ENCODE results near the gene KRTAP27-1. TPM values are rescaled to one million over a fixed set of nuclear protein-coding genes. Genes with fewer than 3 reads are reported as not detected.

KRTAP27-1 gene
- total and polyA plus RNA-seq, 8 donors, result not detected

DNA sequence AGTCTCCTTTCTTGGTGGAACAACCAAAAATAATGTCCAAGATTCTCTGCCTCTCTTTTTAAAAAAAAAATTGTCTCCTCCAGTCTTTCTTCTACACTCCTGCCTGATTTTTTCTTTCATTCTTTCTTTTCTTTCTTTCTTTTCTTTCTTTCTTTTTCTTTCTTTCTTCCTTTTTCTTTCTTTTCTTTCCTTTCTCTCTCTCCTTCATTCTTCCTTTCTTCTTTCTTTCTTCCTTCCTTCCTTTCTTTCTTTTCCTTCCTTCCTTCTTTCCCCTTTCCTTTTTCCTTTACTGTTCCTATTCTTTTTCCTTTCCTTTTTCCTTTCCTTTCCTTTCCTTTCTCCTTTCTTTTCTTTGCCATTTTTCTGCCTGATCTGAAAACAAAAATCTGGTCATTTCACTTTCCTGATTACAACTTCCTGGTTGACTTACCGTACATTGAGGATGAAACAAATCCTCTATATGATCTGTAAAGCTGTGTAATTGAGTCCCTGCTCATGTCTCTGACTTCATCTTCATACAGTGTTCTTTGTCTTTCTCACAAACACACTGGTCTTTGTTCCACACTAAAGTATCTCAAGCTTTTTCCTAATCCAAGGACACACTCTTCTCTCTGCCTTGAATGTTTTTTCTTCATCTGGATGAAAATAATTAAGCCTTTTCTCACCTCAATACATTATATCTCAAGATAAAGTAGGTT, 17.0 kb upstream of the KRTAP27-1 start:
- WGBS, 2 donors, result 58% methylated on average over 1 of the region's 1 CpG
- H3K27ac ChIP-seq, result no peak overlapping the region
- intact Hi-C loops (cut with DNase I), result no loop called here
- no peaks in the 10 kb centered on the region for H3K36me3 ChIP-seq
- FAIRE-seq, result no peak
- no peak for ATAC-seq
- no peak for DNase-seq
- TF ChIP-seq, protein P1, sequence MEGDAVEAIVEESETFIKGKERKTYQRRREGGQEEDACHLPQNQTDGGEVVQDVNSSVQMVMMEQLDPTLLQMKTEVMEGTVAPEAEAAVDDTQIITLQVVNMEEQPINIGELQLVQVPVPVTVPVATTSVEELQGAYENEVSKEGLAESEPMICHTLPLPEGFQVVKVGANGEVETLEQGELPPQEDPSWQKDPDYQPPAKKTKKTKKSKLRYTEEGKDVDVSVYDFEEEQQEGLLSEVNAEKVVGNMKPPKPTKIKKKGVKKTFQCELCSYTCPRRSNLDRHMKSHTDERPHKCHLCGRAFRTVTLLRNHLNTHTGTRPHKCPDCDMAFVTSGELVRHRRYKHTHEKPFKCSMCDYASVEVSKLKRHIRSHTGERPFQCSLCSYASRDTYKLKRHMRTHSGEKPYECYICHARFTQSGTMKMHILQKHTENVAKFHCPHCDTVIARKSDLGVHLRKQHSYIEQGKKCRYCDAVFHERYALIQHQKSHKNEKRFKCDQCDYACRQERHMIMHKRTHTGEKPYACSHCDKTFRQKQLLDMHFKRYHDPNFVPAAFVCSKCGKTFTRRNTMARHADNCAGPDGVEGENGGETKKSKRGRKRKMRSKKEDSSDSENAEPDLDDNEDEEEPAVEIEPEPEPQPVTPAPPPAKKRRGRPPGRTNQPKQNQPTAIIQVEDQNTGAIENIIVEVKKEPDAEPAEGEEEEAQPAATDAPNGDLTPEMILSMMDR (IDR thresholded peaks at IDR 0.05), result no peak
- no peak overlapping the region for H3K4me3 ChIP-seq
- no peaks in the 10 kb centered on the region for H3K4me1 ChIP-seq
- no peaks in the 10 kb centered on the region for H3K9me3 ChIP-seq
- no peaks in the 10 kb centered on the region for H3K27me3 ChIP-seq

DNA sequence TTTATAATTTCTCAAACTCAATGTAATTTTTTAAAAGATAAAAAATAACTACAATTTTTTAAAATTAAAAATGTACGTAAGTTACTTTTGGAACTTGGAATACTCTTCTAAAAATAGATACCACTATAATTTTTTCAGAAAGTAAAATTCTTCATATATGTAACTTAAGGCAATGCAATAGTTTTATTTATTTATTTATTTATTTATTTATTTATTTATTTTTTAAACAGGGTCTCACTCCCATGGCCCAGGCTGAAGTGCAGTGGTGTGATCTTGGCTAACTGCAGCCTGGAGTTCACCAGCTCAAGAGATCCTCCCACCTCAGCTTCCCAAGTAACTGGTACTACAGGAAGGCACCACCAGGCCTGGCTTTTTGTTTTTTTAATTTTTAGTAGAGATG, 14.0 kb upstream of the KRTAP27-1 start:
- DNase-seq, result no peak
- no peaks in the 10 kb centered on the region for H3K27me3 ChIP-seq
- no peak overlapping the region for H3K27ac ChIP-seq
- no peak for ATAC-seq
- no peak overlapping the region for H3K4me3 ChIP-seq
- no peaks in the 10 kb centered on the region for H3K36me3 ChIP-seq
- H3K4me1 ChIP-seq, result no peaks in the 10 kb centered on the region
- intact Hi-C loops (cut with DNase I), result no loop called here
- FAIRE-seq, result no peak
- H3K9me3 ChIP-seq, result no peaks in the 10 kb centered on the region
- 94 to 98% methylated on average over 1 of the region's 1 CpG for WGBS, 2 donors
- TF ChIP-seq, protein P1 (IDR thresholded peaks at IDR 0.05), result no peak

DNA sequence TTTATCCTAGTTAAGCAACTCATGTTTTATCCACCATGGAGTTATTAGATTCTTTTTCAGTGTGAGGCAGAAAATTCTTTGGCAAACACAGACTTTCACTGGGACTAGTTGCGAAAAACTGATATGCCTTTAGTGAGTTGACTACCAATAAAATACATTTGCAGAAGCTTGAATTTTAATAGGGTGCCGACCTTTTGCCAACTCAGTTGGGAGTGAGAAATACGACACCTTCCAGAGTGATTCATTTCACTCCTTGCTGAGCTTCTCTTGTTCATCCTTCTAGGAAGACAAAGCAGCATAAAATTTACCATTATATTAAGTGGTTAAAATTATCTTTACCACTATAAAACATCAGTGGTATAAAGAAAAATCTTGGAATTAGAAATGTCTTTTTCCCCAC, 12.1 kb upstream of the KRTAP27-1 start:
- no peaks in the 10 kb centered on the region for H3K27me3 ChIP-seq
- H3K4me3 ChIP-seq, result no peak overlapping the region
- H3K9me3 ChIP-seq, result no peaks in the 10 kb centered on the region
- no peaks in the 10 kb centered on the region for H3K4me1 ChIP-seq
- FAIRE-seq (no peak), ATAC-seq (no peak), DNase-seq (no peak)
- 41 to 44% methylated on average over 3 of the region's 3 CpGs for WGBS, 2 donors
- H3K27ac ChIP-seq, result no peak overlapping the region
- TF ChIP-seq, protein P1 (IDR thresholded peaks at IDR 0.05), result no peak
- H3K36me3 ChIP-seq, result no peaks in the 10 kb centered on the region
- intact Hi-C loops (cut with DNase I), result loop anchor here in 1 of 3 donors (10.0 kb wide), 1 partner anchor 735 kb away; no protein-coding TSS in a partner anchor

DNA sequence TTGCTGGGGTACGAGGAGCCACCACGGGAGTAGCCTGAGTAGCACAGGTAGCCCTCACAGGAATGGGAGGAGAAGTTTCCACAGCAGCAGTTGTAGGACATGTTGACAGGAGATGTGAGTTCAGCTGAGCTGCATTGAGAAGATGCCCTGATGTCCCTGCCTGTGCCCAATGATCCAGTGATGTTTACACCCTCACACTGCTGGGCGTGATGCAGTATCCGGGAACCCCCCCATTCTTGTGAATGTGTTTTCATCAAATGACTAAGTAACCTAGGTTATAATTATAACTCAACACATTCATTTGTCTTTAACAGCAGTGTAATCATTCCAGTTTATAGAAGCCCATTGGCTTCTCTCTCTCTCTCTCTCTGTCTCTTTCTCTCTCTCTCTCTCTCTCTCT, 11.0 kb upstream of the KRTAP27-1 start, which contains the start of gene KRTAP23-1:
Gene KRTAP23-1 (minus strand): TSS at position 101 of the 400 bp plus-strand sequence. CDS start 0 bp downstream, at position 101.
- DNase-seq (no peak), FAIRE-seq (no peak), ATAC-seq (no peak)
- no peaks in the 10 kb centered on the region for H3K36me3 ChIP-seq
- intact Hi-C loops (cut with DNase I), result loop anchor here in 1 of 3 donors (10.0 kb wide), 1 partner anchor 736 kb away; no protein-coding TSS in a partner anchor
- TF ChIP-seq, protein P1 (IDR thresholded peaks at IDR 0.05), result no peak
- H3K27ac ChIP-seq, result no peak within 1 kb of the TSS
- H3K27me3 ChIP-seq, result no peaks in the 10 kb centered on the region
- H3K9me3 ChIP-seq, result no peaks in the 10 kb centered on the region
- H3K4me3 ChIP-seq, result no peak within 1 kb of the TSS
- 74 to 75% methylated on average over 4 of the region's 4 CpGs for WGBS, 2 donors
- H3K4me1 ChIP-seq, result no peaks in the 10 kb centered on the region

DNA sequence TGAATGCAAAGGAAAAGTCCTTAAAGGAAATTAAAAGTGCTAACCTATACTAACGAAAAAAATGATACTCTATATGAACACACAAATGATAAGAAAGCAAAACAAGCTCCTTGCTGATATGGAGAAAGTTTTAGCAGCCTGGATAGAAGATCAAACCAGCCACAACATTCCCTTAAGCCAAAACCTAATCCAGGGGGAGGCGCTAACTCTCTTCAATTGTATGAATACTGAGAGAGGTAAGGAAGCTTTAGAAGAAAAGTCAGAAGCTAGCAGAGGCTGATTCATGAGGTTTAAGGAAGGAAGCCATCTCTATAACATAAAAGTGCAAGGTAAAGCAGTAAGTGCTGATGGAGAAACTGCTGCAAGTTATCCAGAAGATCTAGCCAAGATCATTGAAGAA, 7.5 kb upstream of the KRTAP27-1 start:
- TF ChIP-seq, protein P1 (IDR thresholded peaks at IDR 0.05), result no peak
- Histone ChIP-seq H3K4me1 (no peaks in the 10 kb centered on the region), H3K27ac (no peak overlapping the region), H3K27me3 (no peaks in the 10 kb centered on the region), H3K4me3 (no peak overlapping the region), H3K36me3 (no peaks in the 10 kb centered on the region), H3K9me3 (no peaks in the 10 kb centered on the region)
- no peak for DNase-seq
- intact Hi-C loops (cut with DNase I), result loop anchor here in 1 of 3 donors (10.0 kb wide), 1 partner anchor 740 kb away; no protein-coding TSS in a partner anchor
- WGBS, 2 donors, result 53 to 67% methylated on average over 2 of the region's 2 CpGs
- FAIRE-seq, result no peak
- no peak for ATAC-seq
